ENCODE measurements around the gene ADO.

GRCh38 chr10:62812672-62813439, 8.3 kb downstream of the ADO start:
- TF ChIP-seq, protein P1, sequence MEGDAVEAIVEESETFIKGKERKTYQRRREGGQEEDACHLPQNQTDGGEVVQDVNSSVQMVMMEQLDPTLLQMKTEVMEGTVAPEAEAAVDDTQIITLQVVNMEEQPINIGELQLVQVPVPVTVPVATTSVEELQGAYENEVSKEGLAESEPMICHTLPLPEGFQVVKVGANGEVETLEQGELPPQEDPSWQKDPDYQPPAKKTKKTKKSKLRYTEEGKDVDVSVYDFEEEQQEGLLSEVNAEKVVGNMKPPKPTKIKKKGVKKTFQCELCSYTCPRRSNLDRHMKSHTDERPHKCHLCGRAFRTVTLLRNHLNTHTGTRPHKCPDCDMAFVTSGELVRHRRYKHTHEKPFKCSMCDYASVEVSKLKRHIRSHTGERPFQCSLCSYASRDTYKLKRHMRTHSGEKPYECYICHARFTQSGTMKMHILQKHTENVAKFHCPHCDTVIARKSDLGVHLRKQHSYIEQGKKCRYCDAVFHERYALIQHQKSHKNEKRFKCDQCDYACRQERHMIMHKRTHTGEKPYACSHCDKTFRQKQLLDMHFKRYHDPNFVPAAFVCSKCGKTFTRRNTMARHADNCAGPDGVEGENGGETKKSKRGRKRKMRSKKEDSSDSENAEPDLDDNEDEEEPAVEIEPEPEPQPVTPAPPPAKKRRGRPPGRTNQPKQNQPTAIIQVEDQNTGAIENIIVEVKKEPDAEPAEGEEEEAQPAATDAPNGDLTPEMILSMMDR (IDR thresholded peaks at IDR 0.05 in 2 of 3, conservative IDR thresholded peaks at IDR 0.05 in 1 of 3; ENCODE audit: borderline replicate concordance in 1 of 3, insufficient read depth in 1 of 3, low read depth in 2 of 3, low read length in 2 of 3): no peak
- TF ChIP-seq ZNF274 (IDR thresholded peaks at IDR 0.05; ENCODE audit: low read depth, low read length): no peak
- TF ChIP-seq POLR2A (IDR thresholded peaks at IDR 0.05; ENCODE audit: borderline replicate concordance, extremely low read depth, insufficient read depth, insufficient read length): no peak
- no peak for TF ChIP-seq CEBPB (IDR thresholded peaks at IDR 0.05; ENCODE audit: low read depth)
- TF ChIP-seq, protein P2, sequence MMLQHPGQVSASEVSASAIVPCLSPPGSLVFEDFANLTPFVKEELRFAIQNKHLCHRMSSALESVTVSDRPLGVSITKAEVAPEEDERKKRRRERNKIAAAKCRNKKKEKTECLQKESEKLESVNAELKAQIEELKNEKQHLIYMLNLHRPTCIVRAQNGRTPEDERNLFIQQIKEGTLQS (IDR thresholded peaks at IDR 0.05): no peak
